ENCODE data around the gene MAGEF1. TPM values are rescaled to one million over a fixed set of nuclear protein-coding genes. Genes with fewer than 3 reads are reported as not detected.

MAGEF1 gene
- total and polyA plus RNA-seq, 2 of the 8 experiments (the other 6 are each of a cell fraction or from before 2014, with no cell fraction given), result 26.5 to 56.7 TPM

DNA sequence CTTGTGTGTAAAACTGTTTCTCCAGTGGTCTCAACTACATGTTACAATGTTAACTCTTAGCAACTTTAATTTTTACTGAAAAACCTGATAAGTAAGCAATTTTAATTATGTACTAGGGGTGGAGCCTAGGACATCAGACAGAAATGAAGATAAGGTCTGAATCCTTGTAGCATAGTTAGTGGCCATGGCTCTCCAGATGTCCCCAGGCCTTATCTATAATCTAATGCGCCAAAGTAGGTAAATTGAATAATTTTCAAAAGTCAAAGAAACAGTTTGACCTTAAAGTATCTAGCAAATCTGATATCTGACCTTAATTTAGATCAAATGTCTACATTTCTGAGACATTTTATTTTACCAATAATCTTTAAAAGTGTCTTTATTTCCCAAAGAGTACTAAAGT is 8.2 kb downstream of the MAGEF1 start (continued):
- TF ChIP-seq HDAC6 (IDR thresholded peaks at IDR 0.05; ENCODE audit: low read depth, low read length) (no peak), SIRT6 (IDR thresholded peaks at IDR 0.05; ENCODE audit: low read length) (no peak), SP2 (IDR thresholded peaks at IDR 0.05; ENCODE audit: low read length) (no peak)
